HG03139 (cell line): ENCODE measurements around the gene ERN2.
"Not testable (repeated sequence)": the region's sequence is repeated elsewhere in the genome, so short reads cannot be mapped to it uniquely, and the experiment has no call there.

Source experiments
- ATAC-seq: cut with Tn5 transposase; IDR thresholded peaks from one replicate; pipeline ENCODE4 v1.9.1; 2021; ENCODE audit not compliant: unreplicated experiment

ERN2 gene

GRCh38 chr16:23722613-23723240 lies 9.7 kb upstream of the ERN2 start:
- not testable (repeated sequence) for ATAC-seq

DNA sequence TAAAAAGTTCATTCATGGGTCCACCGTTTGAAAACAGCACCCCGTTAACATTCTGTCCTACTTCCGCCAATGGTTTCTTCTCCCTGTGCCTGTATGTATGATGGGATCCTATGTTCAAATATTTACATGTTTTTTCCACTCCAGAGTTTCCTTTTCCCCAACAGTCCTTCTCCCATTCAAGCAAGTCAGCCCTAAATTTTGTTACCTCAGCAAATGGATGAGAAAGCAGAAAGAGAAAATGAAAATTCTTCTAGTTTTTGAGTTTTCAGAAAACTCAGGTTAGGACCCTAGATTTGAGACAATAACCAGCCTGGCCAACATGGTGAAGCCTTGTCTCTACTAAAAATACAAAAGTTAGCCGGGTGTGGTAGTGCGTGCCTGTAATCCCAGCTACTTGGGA lies 3.5 kb upstream of the ERN2 start:
- no peak for ATAC-seq

DNA sequence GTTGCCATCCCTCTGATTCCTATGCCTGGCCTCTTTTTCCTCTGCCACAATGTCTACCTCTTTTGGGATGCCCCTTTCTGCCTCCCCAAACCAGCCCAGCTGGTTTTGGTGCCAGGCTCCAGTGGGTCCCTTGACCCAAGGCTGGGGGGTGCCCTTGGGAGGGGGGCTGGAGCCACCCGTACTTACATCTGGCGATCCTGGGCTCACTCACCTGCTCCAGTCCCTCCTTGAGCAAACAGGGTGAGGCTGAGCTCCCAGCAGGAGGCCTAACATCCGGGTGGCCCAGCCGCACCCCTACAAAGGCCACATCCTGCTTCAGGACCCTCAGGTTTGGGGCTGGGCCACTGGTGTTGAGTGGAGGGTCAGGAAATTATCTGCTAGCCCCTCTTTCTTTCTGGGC lies 1.2 kb downstream of the ERN2 start:
- no peak for ATAC-seq

DNA sequence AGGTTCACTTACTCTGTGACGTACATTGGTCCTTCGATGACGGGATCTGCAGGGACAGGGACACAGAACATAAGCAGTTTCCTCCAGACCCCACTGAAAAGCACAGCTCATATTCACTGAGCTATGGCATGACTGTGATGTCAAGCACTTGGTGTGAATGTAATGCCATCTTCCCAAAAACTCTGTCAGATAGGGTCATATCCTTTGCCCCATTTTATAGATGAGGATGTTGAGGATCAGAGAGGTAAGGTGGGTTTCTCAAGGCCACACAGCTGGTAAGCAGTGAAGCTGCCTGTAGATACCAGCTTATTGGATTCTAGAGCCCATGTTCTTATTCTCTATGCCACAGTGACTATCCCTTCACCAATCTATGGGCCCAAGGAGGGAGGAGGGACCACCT lies 2.5 kb downstream of the ERN2 start:
- ATAC-seq, result no peak

DNA sequence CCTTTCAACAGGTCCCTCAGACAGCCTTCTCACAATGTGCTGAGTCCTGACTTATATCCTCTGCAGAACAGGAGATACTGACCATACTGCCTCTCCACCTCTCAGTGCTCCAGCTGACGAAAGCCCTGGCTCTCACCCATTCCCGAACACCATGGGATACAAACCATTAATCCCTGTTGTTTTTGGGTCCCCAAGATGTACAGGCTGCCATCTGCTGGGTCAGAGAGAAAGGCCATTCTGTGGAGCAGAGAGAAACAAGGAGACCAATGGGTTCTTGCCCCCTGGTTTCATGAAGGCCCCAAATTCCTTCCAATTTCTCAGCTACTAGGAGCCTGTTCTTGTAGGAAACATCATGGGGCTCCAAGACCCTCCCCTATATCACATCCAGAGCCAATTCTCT lies 3.0 kb downstream of the ERN2 start:
- ATAC-seq, result no peak

GRCh38 chr16:23709536-23709935 lies 3.5 kb downstream of the ERN2 start:
- no peak for ATAC-seq

- no peak for ATAC-seq
Measured at GRCh38 chr16:23706439-23706838, 6.6 kb downstream of the ERN2 start.

DNA sequence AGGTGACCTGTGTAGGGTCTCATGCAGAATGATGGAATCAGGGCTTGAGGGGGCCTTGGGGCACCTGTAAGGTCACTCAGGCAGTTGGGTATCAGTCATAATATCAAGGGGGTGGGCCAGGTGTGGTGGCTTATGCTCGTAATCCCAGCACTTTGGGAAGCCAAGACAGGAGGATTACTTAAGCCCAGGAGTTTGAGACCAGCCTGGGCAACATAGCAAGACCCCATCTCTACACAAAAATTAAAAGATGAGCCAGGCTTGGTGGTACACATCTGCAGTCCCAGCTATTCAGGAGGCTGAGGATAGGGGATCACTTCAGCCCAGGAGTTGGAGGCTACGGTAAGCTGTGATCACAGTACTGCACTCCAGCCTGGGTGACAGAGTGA lies 7.5 kb downstream of the ERN2 start:
- no peak for ATAC-seq

DNA sequence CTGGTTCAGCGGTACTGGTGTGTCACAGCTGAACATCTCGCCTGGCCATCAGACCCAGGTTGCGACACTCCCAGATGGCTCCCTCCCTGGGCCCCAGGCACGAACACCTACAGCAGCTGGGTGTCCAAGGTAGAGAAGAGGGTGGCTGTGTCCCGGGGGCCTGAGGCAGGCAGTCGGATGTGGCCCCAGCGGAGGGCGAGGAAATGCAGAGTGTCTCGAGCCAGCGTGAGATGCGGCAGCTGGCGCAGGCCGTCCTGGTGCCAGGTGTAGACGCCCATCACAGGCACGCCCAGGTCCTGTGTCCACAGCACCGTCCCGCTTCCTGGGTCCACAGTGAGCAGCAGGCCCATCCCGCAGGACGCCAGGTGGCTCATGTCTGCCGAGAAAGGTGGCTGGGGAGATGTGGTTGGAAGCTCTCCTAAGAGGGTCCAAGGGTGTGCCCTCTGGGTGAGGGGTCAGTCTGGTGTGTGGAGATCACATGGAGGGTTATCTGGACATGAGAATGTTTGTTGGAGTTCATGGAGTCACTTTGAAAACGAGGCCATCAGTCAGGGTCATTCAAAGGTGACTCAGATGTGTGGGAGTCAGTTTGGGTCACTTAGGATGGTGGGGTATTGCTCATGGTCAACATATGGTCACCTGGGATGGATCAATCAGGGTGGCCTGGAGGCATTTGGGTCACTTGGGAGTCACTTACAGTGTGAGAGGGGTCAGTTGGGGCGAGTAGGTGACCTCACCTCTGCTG lies 8.1 kb downstream of the ERN2 start:
- ATAC-seq, result no peak

DNA sequence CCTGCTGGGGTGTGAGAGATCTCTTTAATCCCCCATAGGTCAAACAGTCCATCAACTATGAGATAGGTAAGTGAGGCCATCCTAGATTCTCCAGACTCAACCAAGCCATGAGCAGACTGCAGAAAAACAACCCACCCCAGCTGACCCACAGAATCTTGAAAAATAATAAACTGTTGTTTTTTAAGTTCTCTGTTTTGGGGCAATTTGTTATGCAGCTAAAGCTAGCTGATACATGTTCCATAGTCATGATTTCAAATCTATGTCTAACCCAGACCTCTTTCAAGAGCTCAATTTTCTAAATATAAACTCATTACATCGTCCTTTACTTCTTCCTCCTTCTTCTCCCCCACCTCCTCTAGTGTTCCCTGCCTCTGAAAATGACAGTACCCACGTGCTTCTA lies 10.1 kb downstream of the ERN2 start:
- ATAC-seq, result no peak

GRCh38 chr16:23701045-23701444 lies 12.0 kb downstream of the ERN2 start:
- ATAC-seq, result no peak

DNA sequence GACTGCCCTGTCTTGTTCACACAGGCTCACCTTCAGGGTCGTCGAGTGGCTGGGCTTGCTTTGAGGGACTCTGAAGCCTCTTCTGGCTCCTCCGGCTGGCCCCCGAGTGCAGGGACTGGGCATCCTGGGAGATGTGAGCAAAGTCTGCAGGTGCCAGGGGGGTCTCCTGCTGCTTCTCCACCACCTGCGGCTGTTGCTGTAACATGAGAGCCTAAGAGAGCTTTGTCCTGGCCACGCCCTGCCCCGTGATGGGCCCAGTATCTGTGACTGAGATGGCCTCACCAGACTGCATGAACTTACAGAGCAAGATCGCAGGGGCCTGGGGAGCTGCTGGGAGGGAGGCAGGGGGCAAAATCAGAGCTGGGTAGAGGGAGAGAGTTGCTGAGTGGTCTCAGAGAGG lies 12.5 kb downstream of the ERN2 start:
- ATAC-seq, result no peak

GRCh38 chr16:23700093-23700492 lies 12.9 kb downstream of the ERN2 start:
- ATAC-seq, result no peak

GRCh38 chr16:23699100-23699499 lies 13.9 kb downstream of the ERN2 start:
- ATAC-seq, result no peak

DNA sequence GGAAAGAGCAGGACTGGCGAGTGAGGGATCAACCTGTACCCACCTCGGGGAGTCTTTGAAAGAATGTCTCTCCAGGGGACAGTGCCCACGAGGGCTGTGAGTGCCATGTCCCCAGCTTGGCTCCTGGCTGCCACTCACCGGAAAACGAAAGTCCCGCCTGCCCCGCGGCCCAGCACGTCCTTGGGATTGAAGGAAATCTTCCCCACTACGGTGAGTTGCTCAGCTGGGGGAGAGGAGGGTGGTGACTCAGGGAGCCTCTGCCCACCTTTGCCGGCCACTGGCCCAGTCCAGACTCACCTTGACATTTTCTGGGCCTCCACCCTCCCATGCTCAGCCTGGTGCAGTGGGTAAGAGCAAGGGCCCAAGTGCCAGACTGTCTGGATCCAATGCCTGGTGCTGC lies 17.3 kb downstream of the ERN2 start:
- ATAC-seq, result no peak

DNA sequence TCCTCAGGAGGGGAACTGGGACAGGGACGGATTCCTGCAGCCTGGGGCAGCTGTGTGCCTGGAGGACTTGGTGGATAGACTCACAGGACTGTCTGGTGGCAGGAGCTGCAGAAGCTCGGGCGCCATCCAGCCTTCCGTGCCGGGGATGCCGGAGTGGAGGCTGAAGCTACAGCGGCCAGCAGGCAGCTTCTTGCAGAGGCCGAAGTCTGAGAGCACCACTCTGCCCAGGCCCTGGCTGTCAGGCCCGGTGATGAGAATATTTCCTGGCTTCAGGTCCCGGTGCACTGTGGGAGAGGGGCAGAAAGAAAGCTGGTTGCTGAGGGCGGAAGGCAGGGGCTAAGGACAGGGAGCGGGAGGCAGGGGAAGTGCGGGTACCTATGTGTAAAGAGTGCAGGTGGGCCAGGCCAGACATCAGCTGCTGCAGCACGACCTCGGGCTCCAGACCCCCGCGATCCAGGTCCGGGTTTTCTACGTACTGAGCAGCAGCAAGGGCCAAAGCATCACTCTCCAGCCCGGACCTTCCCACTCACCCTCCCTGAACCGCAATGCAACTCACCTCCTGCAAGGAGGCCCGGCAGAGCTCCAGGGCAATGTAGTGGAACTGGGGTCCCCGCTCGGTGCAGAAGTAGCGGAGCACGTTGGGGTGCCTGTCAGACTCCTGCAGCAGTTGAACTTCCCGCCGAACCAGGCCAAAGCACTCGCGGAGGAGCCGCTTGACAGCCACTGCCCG lies 18.2 kb downstream of the ERN2 start:
- no peak for ATAC-seq

GRCh38 chr16:23694265-23694643 lies 18.8 kb downstream of the ERN2 start:
- ATAC-seq, result no peak

DNA sequence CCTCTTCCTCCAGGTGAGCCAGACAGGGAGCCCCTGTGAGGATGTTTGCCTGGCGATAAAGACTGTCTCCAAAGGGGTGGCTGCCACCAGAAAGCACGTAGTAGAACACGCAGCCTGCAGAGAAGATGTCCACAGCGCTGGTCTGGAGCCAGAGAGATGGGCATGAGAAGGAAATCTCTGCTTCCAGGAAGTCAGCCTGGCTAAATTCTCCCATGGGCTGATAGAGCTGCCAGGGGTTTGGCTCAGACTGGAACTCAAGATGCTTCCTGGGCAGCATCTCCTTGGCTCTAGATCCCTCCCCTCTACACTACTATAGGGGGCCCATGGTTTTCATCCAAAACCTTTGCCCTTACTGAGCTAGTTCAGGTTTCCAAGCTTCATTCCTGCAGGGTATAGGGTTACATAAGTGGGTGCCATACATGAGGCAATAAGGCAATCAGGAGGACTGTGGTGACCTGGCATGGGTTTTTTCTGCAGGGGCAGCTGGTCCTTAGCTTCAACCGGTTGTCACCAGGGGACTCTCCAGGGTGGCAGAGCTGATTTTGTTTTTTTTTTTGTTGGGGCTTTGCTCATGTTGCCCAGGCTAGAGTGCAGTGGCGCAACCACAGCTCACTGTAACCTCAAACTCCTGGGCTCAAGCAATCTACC lies 20.7 kb downstream of the ERN2 start:
- ATAC-seq, result no peak

DNA sequence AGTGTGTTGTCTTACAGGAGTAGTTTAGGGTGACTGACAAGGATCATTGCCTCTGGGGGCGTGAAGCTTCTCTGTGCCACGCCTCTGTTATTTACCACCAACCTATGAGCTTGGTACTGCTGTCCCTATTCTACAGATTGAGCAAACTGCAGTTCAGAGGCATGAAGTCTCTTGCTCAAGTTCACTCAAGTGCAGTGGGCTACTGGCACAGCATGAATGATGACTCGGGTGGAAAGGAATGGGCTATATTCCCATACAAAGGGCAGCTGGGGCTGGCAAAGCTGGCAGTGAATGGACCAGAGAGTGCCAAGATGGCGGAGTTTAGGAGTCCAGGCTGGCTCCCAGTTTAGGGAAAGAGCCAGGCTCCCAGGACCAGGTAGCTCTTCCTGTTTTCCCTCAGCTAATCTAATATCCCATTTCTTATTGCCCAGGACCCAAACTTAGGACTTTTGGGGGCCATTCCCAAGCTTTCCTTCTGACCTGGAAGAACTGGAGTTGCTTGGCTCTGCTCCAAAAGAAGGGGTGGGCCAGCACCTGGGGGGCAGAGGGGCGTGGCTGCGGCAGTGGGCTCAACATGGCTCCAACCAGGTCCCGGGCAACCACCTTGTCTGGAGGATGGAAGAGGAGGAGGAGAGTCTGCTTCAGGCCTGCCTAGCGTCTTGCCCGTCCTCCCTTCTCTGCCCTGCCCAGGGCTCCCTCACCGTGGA lies 21.4 kb downstream of the ERN2 start:
- no peak for ATAC-seq

DNA sequence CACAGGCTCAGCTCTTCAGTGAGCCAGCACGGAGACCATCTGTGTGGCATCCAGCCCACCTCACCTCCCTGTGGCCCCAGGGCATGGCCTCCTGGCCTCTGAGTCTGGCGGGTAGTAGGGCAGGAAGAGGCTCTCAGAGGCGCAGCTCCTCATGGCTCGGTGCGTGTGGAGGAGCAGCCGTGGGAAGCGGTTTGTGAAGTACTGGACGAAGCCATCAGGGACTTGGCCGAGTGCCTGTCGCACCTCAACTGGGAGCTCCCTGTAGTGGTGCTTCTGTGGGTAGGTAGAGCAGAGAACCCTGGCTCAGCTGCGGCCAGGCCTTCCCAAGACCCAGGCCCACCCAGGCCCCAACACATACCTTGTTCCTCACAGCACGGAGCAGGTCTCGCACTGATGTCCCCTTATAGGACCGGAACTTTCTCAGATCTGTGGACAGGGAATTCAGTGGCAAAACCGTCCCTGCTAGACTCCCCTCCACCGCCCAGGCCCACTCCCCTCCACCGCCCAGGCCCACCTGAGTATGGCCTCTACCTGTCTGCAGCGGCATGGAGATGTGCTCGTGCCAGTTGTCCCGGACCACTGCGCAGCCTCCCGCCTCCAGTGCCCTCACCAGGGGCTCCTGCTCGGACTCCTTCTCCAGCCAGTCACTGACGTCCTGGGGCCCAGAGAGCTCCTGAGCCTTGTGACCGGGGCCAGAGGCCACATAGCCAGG lies 22.1 kb downstream of the ERN2 start:
- ATAC-seq, result no peak
